GM12878 (cell line): ENCODE data around the gene NOS2. TPM values are rescaled to one million over a fixed set of nuclear protein-coding genes. Genes with fewer than 3 reads are reported as not detected.

ENCODE experiments used
- BHLHE40 ChIP-seq, 2 experiments: fragments of 450-650 bp in 1 of 2; IDR thresholded peaks; 2 replicates each; pipeline ENCODE4 v1.6.1; 2011 to 2017; ENCODE audit warnings: low read depth in 2 of 2, borderline replicate concordance in 1 of 2, improper control_type of control experiment in 1 of 2, low read length in 1 of 2, mild to moderate bottlenecking in 1 of 2
- KLF5 ChIP-seq: fragments of 450-650 bp; IDR thresholded peaks from 2 replicates; pipeline ENCODE4 v1.6.1; 2014; ENCODE audit warnings: mild to moderate bottlenecking; ENCODE audit not compliant: partially characterized antibody
- MEF2A ChIP-seq: IDR thresholded peaks from 2 replicates; pipeline ENCODE4 v1.6.1; 2011; ENCODE audit warnings: low read depth, mild to moderate bottlenecking, low read length, moderate library complexity; ENCODE audit not compliant: insufficient read depth
- NFIC ChIP-seq: IDR thresholded peaks from 2 replicates; pipeline ENCODE4 v1.6.1; 2012; ENCODE audit warnings: low read depth, mild to moderate bottlenecking, inconsistent platforms, low read length, moderate library complexity
- NFXL1 ChIP-seq: fragments of 450-650 bp; IDR thresholded peaks from 2 replicates; pipeline ENCODE4 v1.6.1; 2017; ENCODE audit warnings: antibody characterized with exemption, mild to moderate bottlenecking, borderline replicate concordance
- NR2C1 ChIP-seq: fragments of 450-650 bp; IDR thresholded peaks from 2 replicates; pipeline ENCODE4 v1.6.1; 2017; ENCODE audit warnings: antibody characterized with exemption, mild to moderate bottlenecking, moderate library complexity
- POLR2A ChIP-seq: IDR thresholded peaks from 2 replicates; pipeline ENCODE4 v1.6.1; 2011; ENCODE audit warnings: low read depth, mild to moderate bottlenecking, low read length
- POLR2AphosphoS2 ChIP-seq: IDR thresholded peaks from 2 replicates; pipeline ENCODE4 v1.6.1; 2011; ENCODE audit warnings: low read depth, mild to moderate bottlenecking, low read length, improper control_type of control experiment, moderate library complexity
- RAD21 ChIP-seq: IDR thresholded peaks from 2 replicates; pipeline ENCODE4 v1.6.1; 2011; ENCODE audit warnings: mild to moderate bottlenecking, low read depth, low read length, moderate library complexity; ENCODE audit not compliant: insufficient read depth
- SREBF2 ChIP-seq: IDR thresholded peaks from 2 replicates; pipeline ENCODE4 v1.6.1; 2012; ENCODE audit warnings: mild to moderate bottlenecking, low read length
- SRF ChIP-seq, 2 experiments: IDR thresholded peaks; 2 replicates each; pipeline ENCODE4 v1.6.1; 2011; ENCODE audit warnings: low read depth in 2 of 2, low read length in 2 of 2, mild to moderate bottlenecking in 1 of 2, moderate library complexity in 1 of 2
- STAT1 ChIP-seq: fragments of 450-650 bp; conservative IDR thresholded peaks from 2 replicates; pipeline ENCODE4 v1.6.1; 2014; ENCODE audit warnings: antibody characterized with exemption, mild to moderate bottlenecking
- TAF1 ChIP-seq: IDR thresholded peaks from 2 replicates; pipeline ENCODE4 v1.6.1; 2011; ENCODE audit warnings: mild to moderate bottlenecking, low read depth, low read length, borderline replicate concordance
- ZNF274 ChIP-seq: IDR thresholded peaks from one replicate; pipeline ENCODE4 v1.8.0; 2011; ENCODE audit not compliant: insufficient read length, insufficient read depth
- ZNF384 ChIP-seq: IDR thresholded peaks from 2 replicates; pipeline ENCODE4 v1.6.1; 2012; ENCODE audit warnings: low read depth, mild to moderate bottlenecking, low read length, improper control_type of control experiment, borderline replicate concordance
- ZNF622 ChIP-seq: fragments of 450-650 bp; IDR thresholded peaks from 2 replicates; pipeline ENCODE4 v1.6.1; 2017; ENCODE audit warnings: mild to moderate bottlenecking, inconsistent platforms
- ZZZ3 ChIP-seq: IDR thresholded peaks from 2 replicates; pipeline ENCODE4 v1.6.1; 2011; ENCODE audit warnings: low read depth; ENCODE audit not compliant: control insufficient read depth, insufficient read length
- polyA plus RNA-seq, 11 experiments: library from polyadenylated mRNA; depleted of rRNA in 4 of 11; unstranded in 6 of 11; stranded (reverse) in 5 of 11; fragments of >200 nt; fragmentation: Nextera tagmentation in 4 of 11; fragmentation: Illumina TruSeq in 1 of 11; extraction: Ambion mirVana in 4 of 11; extraction: Trizol in 1 of 11; gene quantifications; 1 replicate in 1 of 11; 2 replicates in 10 of 11; pipeline versions ENCODE4 v1.2.1 to v1.2.3, GENCODE V29; 2011 to 2016; ENCODE audit warnings: inconsistent platforms in 2 of 11, missing spikeins in 2 of 11, low read depth in 1 of 11
- total RNA-seq, 4 experiments: library from RNA; depleted of rRNA in 3 of 4; stranded (reverse); fragments of >200 nt in 3 of 4; fragmentation: Illumina TruSeq in 1 of 4; extraction: Trizol in 1 of 4; gene quantifications; 2 replicates each; pipeline versions ENCODE4 v1.2.1 to v1.2.3, GENCODE V29; 2013 to 2021
- TF ChIP-seq, protein P1 (sequence below): fragments of 450-650 bp; formaldehyde crosslinking; IDR thresholded peaks from 2 replicates; pipeline ENCODE4 v1.4.0; 2022; ENCODE audit warnings: mild to moderate bottlenecking, moderate library complexity
- TF ChIP-seq, protein P2 (sequence below): fragments of 450-650 bp; IDR thresholded peaks from 2 replicates; pipeline ENCODE4 v1.6.1; 2016; ENCODE audit warnings: mild to moderate bottlenecking
- TF ChIP-seq, protein P3 (sequence below): fragments of 450-650 bp; IDR thresholded peaks from 2 replicates; pipeline ENCODE4 v1.6.1; 2017; ENCODE audit warnings: mild to moderate bottlenecking, low read depth, inconsistent platforms; ENCODE audit not compliant: poor library complexity, severe bottlenecking
- TF ChIP-seq, protein P4 (sequence below): fragments of 150-350 bp; IDR thresholded peaks from 2 replicates; pipeline ENCODE4 v1.6.1; 2014; ENCODE audit warnings: mild to moderate bottlenecking, low read depth, low read length
- TF ChIP-seq, protein P5 (sequence below): IDR thresholded peaks from 2 replicates; pipeline ENCODE4 v1.6.1; 2011; ENCODE audit warnings: low read depth, mild to moderate bottlenecking, low read length, moderate library complexity, borderline replicate concordance; ENCODE audit errors: extremely low read depth

Gene NOS2
- total and polyA plus RNA-seq, 10 of the 15 experiments (the other 5 are each of a cell fraction or from before 2014, with no cell fraction given): 0.01 to 0.05 (median 0.01) TPM; not detected in 7

DNA sequence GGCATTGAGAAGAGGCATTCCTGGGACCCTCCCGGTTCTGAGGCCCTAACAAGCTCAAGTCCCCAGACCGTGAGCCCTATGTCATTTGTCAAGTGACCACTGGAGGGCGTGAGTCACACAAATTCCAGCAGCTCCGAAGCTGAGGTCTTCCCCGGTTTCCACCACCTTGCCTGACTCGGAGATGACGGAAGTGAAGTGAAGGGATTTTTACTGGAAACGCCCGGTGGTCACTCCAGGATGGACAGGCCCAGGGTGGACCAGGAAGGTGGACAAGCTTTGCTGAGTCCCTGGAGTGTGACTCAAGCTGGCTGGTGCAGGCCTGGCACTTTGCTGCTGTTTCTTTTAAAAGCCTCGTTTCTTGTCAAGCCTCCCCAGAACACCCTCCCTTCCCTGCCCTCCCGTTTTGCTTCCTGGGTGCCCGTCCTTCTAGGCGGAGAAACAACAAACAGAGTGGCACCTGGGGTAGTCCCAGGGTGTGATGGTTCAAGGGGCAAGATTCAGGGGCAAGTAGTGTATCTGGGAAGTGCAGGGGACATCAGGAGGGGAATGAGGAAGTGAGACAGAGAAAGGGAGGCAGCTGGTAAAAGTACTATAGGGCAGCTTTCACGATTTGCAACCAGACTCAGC is 5.3 kb upstream of the NOS2 start (continued):
- TF ChIP-seq NR2C1 (peak; percentile 42; the same call in 1 of the 2 replicates), KLF5 (no peak), TAF1 (no peak), RAD21 (peak; percentile 93), POLR2A (0 out of 2 replicates have a peak, but pooled peaks have one; percentile 37), POLR2AphosphoS2 (no peak), ZZZ3 (no peak), NFIC (no peak), SREBF2 (no peak), ZNF384 (no peak), STAT1 (no peak), MEF2A (no peak), ZNF622 (no peak), ZNF274 (no peak), NFXL1 (no peak), SRF (IDR thresholded peaks at IDR 0.05; ENCODE audit: low read depth in 2 of 2, low read length in 2 of 2) (no peak), BHLHE40 (IDR thresholded peaks at IDR 0.05; ENCODE audit: borderline replicate concordance in 1 of 2, low read depth in 2 of 2, low read length in 1 of 2) (no peak)
- TF ChIP-seq, protein P1, sequence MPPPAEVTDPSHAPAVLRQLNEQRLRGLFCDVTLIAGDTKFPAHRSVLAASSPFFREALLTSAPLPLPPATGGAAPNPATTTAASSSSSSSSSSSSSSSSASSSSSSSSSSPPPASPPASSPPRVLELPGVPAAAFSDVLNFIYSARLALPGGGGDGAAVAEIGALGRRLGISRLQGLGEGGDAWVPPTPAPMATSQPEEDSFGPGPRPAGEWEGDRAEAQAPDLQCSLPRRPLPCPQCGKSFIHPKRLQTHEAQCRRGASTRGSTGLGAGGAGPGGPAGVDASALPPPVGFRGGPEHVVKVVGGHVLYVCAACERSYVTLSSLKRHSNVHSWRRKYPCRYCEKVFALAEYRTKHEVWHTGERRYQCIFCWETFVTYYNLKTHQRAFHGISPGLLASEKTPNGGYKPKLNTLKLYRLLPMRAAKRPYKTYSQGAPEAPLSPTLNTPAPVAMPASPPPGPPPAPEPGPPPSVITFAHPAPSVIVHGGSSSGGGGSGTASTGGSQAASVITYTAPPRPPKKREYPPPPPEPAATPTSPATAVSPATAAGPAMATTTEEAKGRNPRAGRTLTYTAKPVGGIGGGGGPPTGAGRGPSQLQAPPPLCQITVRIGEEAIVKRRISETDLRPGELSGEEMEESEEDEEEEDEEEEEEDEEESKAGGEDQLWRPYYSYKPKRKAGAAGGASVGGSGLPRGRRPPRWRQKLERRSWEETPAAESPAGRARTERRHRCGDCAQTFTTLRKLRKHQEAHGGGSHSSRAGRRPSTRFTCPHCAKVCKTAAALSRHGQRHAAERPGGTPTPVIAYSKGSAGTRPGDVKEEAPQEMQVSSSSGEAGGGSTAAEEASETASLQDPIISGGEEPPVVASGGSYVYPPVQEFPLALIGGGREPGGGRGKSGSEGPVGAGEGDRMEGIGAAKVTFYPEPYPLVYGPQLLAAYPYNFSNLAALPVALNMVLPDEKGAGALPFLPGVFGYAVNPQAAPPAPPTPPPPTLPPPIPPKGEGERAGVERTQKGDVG (CRISPR knock-in tag): no peak
- TF ChIP-seq, protein P2, sequence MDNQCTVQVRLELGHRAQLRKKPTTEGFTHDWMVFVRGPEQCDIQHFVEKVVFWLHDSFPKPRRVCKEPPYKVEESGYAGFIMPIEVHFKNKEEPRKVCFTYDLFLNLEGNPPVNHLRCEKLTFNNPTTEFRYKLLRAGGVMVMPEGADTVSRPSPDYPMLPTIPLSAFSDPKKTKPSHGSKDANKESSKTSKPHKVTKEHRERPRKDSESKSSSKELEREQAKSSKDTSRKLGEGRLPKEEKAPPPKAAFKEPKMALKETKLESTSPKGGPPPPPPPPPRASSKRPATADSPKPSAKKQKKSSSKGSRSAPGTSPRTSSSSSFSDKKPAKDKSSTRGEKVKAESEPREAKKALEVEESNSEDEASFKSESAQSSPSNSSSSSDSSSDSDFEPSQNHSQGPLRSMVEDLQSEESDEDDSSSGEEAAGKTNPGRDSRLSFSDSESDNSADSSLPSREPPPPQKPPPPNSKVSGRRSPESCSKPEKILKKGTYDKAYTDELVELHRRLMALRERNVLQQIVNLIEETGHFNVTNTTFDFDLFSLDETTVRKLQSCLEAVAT: 0 out of 2 replicates have a peak, but pooled peaks have one; percentile 49
- TF ChIP-seq, protein P3, sequence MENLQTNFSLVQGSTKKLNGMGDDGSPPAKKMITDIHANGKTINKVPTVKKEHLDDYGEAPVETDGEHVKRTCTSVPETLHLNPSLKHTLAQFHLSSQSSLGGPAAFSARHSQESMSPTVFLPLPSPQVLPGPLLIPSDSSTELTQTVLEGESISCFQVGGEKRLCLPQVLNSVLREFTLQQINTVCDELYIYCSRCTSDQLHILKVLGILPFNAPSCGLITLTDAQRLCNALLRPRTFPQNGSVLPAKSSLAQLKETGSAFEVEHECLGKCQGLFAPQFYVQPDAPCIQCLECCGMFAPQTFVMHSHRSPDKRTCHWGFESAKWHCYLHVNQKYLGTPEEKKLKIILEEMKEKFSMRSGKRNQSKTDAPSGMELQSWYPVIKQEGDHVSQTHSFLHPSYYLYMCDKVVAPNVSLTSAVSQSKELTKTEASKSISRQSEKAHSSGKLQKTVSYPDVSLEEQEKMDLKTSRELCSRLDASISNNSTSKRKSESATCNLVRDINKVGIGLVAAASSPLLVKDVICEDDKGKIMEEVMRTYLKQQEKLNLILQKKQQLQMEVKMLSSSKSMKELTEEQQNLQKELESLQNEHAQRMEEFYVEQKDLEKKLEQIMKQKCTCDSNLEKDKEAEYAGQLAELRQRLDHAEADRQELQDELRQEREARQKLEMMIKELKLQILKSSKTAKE: peak; percentile 26
- TF ChIP-seq, protein P4, sequence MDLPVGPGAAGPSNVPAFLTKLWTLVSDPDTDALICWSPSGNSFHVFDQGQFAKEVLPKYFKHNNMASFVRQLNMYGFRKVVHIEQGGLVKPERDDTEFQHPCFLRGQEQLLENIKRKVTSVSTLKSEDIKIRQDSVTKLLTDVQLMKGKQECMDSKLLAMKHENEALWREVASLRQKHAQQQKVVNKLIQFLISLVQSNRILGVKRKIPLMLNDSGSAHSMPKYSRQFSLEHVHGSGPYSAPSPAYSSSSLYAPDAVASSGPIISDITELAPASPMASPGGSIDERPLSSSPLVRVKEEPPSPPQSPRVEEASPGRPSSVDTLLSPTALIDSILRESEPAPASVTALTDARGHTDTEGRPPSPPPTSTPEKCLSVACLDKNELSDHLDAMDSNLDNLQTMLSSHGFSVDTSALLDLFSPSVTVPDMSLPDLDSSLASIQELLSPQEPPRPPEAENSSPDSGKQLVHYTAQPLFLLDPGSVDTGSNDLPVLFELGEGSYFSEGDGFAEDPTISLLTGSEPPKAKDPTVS: no peak
- TF ChIP-seq, protein P5, sequence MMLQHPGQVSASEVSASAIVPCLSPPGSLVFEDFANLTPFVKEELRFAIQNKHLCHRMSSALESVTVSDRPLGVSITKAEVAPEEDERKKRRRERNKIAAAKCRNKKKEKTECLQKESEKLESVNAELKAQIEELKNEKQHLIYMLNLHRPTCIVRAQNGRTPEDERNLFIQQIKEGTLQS: no peak
